Measurements from ENCODE around the gene TGFBR2.

Gene TGFBR2

GRCh38 chr3:30729512-30729911 lies 123.1 kb downstream of the TGFBR2 start:
- no peak for DNase-seq

- no peak for DNase-seq
Observed at GRCh38 chr3:30729936-30730335, 123.5 kb downstream of the TGFBR2 start.

- no peak for DNase-seq
Observed at GRCh38 chr3:30730967-30731366, 124.6 kb downstream of the TGFBR2 start.

- no peak for DNase-seq
Observed at GRCh38 chr3:30733209-30733608, 126.8 kb downstream of the TGFBR2 start.

- no peak for DNase-seq
Observed at GRCh38 chr3:30733696-30734095, 127.3 kb downstream of the TGFBR2 start.

- DNase-seq, result no peak
Observed at GRCh38 chr3:30737743-30738499, 131.5 kb downstream of the TGFBR2 start.

GRCh38 chr3:30738605-30739004 lies 132.2 kb downstream of the TGFBR2 start:
- no peak for DNase-seq

- DNase-seq, result no peak
Observed at GRCh38 chr3:30741889-30742288, 135.5 kb downstream of the TGFBR2 start.

- DNase-seq, result no peak
Observed at GRCh38 chr3:30742796-30743619, 136.6 kb downstream of the TGFBR2 start.

All from activated gamma-delta T cell (primary cell).